ENCODE results near the gene TMEM120A. TPM values are rescaled to one million over a fixed set of nuclear protein-coding genes. Genes with fewer than 3 reads are reported as not detected.
A peak's percentile ranks its signal among the peaks of the same experiment; 100 is the strongest.

The TMEM120A gene
- total RNA-seq, 1 experiment from 2014 or later: 17.9 TPM

DNA sequence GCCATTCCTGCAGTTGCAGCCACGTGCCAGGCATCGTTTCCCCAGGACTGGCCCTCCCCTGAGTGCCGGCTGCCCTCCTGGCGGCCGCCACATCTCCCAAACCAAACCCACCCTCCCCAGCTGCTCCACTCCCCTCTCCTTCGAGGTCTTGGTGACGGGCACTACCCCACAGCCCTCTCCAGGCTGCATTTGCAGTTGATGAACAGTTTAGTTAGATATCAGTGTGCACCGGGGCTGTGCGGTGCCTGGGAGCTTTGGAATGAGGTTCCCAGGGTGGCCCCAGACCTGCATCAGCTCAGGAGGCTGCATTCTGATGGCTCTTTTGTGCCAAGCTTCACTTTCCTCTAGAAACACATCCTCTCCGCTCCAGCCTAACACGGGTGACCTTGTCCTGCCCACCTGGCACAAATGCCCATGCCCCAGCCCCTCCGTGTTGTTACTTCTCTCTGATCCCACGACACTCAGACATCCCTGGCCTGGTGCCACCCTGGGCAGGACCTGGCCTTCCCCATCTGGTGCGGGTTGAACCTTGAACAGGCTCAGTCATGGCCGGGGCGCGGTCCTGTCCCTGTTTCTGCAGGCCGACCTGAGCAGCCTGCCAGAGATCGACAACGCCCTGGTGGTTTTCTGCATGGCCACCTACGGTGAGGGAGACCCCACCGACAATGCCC, 14.5 kb downstream of the TMEM120A start:
- intact Hi-C loops (cut with micrococcal nuclease): no loop called here
- ATAC-seq (no peak), DNase-seq (no peak)
- TF ChIP-seq EZH2phosphoT487 (IDR thresholded peaks at IDR 0.05; ENCODE audit: borderline replicate concordance, low read length) (no peak), EZH2 (IDR thresholded peaks at IDR 0.05; ENCODE audit: low read length, unreplicated experiment) (no peak)
- TF ChIP-seq, protein P1, sequence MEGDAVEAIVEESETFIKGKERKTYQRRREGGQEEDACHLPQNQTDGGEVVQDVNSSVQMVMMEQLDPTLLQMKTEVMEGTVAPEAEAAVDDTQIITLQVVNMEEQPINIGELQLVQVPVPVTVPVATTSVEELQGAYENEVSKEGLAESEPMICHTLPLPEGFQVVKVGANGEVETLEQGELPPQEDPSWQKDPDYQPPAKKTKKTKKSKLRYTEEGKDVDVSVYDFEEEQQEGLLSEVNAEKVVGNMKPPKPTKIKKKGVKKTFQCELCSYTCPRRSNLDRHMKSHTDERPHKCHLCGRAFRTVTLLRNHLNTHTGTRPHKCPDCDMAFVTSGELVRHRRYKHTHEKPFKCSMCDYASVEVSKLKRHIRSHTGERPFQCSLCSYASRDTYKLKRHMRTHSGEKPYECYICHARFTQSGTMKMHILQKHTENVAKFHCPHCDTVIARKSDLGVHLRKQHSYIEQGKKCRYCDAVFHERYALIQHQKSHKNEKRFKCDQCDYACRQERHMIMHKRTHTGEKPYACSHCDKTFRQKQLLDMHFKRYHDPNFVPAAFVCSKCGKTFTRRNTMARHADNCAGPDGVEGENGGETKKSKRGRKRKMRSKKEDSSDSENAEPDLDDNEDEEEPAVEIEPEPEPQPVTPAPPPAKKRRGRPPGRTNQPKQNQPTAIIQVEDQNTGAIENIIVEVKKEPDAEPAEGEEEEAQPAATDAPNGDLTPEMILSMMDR (conservative IDR thresholded peaks at IDR 0.05; ENCODE audit: low read depth, low read length): no peak
- Histone ChIP-seq H3K27ac (ENCODE audit: low read length) (no peak overlapping the region), H3K4me3 (ENCODE audit: low read length) (no peak overlapping the region), H3K4me1 (ENCODE audit: insufficient read depth, low read length) (no peaks in the 10 kb centered on the region), H3K9me2 (replicated peaks; ENCODE audit: low read length) (no peaks in the 10 kb centered on the region), H3K79me2 (ENCODE audit: low read length) (no peaks in the 10 kb centered on the region), H3K27me3 (ENCODE audit: low read length) (no peaks in the 10 kb centered on the region), H3K4me2 (ENCODE audit: low read length) (no peak overlapping the region), H3K9ac (ENCODE audit: low read length) (no peak overlapping the region), H2AFZ (ENCODE audit: low read length) (no peak overlapping the region), H3F3A (ENCODE audit: low read length, unreplicated experiment) (no peaks in the 10 kb centered on the region), H3K9me3 (ENCODE audit: low read length) (no peaks in the 10 kb centered on the region), H4K20me1 (ENCODE audit: low read length) (no peaks in the 10 kb centered on the region), H3K36me3 (ENCODE audit: low read depth, low read length) (no peaks in the 10 kb centered on the region)
- ChIA-PET POLR2A (ENCODE audit: unreplicated experiment) (no interaction called here), CTCF (no interaction called here)
- BruUV-seq (replicated peaks): no TSS peak

GRCh38 chr7:75977743-75978142, 16.7 kb downstream of the TMEM120A start:
- DNase-seq: no peak
- ChIA-PET CTCF (no interaction called here), POLR2A (ENCODE audit: unreplicated experiment) (no interaction called here)
- TF ChIP-seq EZH2phosphoT487 (IDR thresholded peaks at IDR 0.05; ENCODE audit: borderline replicate concordance, low read length) (no peak), EZH2 (IDR thresholded peaks at IDR 0.05; ENCODE audit: low read length, unreplicated experiment) (no peak)
- TF ChIP-seq, protein P1 (conservative IDR thresholded peaks at IDR 0.05; ENCODE audit: low read depth, low read length): no peak
- Histone ChIP-seq H3K9me3 (ENCODE audit: low read length) (no peaks in the 10 kb centered on the region), H3K27ac (ENCODE audit: low read length) (no peak overlapping the region), H3F3A (ENCODE audit: low read length, unreplicated experiment) (no peaks in the 10 kb centered on the region), H2AFZ (ENCODE audit: low read length) (no peak overlapping the region), H3K4me1 (ENCODE audit: insufficient read depth, low read length) (no peaks in the 10 kb centered on the region), H3K4me2 (ENCODE audit: low read length) (no peak overlapping the region), H4K20me1 (ENCODE audit: low read length) (no peaks in the 10 kb centered on the region), H3K9me2 (replicated peaks; ENCODE audit: low read length) (no peaks in the 10 kb centered on the region), H3K79me2 (ENCODE audit: low read length) (no peaks in the 10 kb centered on the region), H3K27me3 (ENCODE audit: low read length) (no peaks in the 10 kb centered on the region), H3K36me3 (ENCODE audit: low read depth, low read length) (no peaks in the 10 kb centered on the region; the same call in 1 of the 2 replicates), H3K4me3 (ENCODE audit: low read length) (no peak overlapping the region), H3K9ac (ENCODE audit: low read length) (no peak overlapping the region)
- no TSS peak for BruUV-seq (replicated peaks)
- intact Hi-C loops (cut with micrococcal nuclease): no loop called here
- no peak for ATAC-seq

- no peak for TF ChIP-seq EZH2 (IDR thresholded peaks at IDR 0.05; ENCODE audit: low read length, unreplicated experiment)
- TF ChIP-seq, protein P1 (conservative IDR thresholded peaks at IDR 0.05; ENCODE audit: low read depth, low read length): no peak; the same call in 1 of the 2 replicates
- POLR2A ChIA-PET (ENCODE audit: unreplicated experiment): no interaction called here
- H3F3A ChIP-seq (ENCODE audit: low read length, unreplicated experiment): no peaks in the 10 kb centered on the region
These were observed 22.2 kb downstream of the TMEM120A start for GRCh38 chr7:75971961-75972763.

More at GRCh38 chr7:75971961-75972763, 22.2 kb downstream of the TMEM120A start:
- intact Hi-C loops (cut with micrococcal nuclease): no loop called here
- no peaks in the 10 kb centered on the region for H3K27me3 ChIP-seq (ENCODE audit: low read length)
- CTCF ChIA-PET: no interaction called here
- DNase-seq (no peak), ATAC-seq (peak; percentile 50)
- H3K9me3 ChIP-seq (ENCODE audit: low read length): no peaks in the 10 kb centered on the region
- no peaks in the 10 kb centered on the region for H4K20me1 ChIP-seq (ENCODE audit: low read length)
- H3K36me3 ChIP-seq (ENCODE audit: low read depth, low read length): no peaks in the 10 kb centered on the region; the same call in 1 of the 2 replicates
- H3K4me2 ChIP-seq (ENCODE audit: low read length): no peak overlapping the region
- no peak overlapping the region for H2AFZ ChIP-seq (ENCODE audit: low read length)
- BruUV-seq (replicated peaks): no TSS peak
- no peaks in the 10 kb centered on the region for H3K79me2 ChIP-seq (ENCODE audit: low read length)
- H3K4me1 ChIP-seq (ENCODE audit: insufficient read depth, low read length): no peaks in the 10 kb centered on the region
- H3K27ac ChIP-seq (ENCODE audit: low read length): no peak overlapping the region
- no peak overlapping the region for H3K9ac ChIP-seq (ENCODE audit: low read length)
- H3K4me3 ChIP-seq (ENCODE audit: low read length): no peak overlapping the region
- no peaks in the 10 kb centered on the region for H3K9me2 ChIP-seq (replicated peaks; ENCODE audit: low read length)

All from PC-3 (cell line).